GM13976 (cell line): Measurements from ENCODE around the gene LAMC2.
A peak's percentile ranks its signal among the peaks of the same experiment; 100 is the strongest.

Experiments used
- DNase-seq: peaks from one replicate; pipeline ENCODE4 v3.0.0; 2012; ENCODE audit warnings: low spot score
- in situ Hi-C: fragments of 300-500 bp; cut with MboI; formaldehyde crosslinking; loops from one replicate; pipeline ENCODE4 v1.12.0; 2022; ENCODE audit warnings: low sequenced_read_pairs, mixed read lengths, inconsistent platforms; ENCODE audit not compliant: unreplicated experiment
- TF ChIP-seq, protein P1 (sequence below): IDR thresholded peaks from 2 replicates; pipeline ENCODE4 v1.5.1; 2012; ENCODE audit warnings: borderline replicate concordance, mild to moderate bottlenecking; ENCODE audit not compliant: insufficient read depth; ENCODE audit errors: extremely low read depth, missing control alignments, control extremely low read depth

Gene LAMC2

DNA sequence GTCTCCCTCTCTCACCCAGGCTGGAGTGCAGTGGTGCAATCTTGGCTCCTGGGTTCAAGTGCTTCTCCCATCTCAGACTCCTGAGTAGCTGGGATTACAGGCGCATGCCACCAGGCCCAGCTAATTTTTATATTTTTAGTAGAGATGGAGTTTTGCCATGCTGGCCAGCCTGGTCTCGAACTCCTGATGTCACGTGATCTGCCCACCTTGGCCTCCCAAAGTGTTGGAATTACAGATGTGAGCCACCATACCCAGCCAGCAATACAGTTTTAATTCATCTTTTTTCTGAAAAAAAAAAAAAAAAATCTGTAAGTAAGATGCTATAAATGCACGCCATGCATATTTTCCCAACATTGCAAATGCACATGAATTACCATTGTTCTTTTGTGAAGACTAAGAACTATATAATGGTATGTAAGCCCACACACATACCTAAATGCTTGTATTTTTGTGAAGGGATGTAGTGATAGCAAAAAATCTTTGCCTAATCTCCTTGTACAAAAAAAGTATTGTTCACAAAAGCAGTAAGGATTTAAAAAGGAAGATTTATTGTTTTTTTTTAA lies 8.0 kb downstream of the LAMC2 start:
- TF ChIP-seq, protein P1, sequence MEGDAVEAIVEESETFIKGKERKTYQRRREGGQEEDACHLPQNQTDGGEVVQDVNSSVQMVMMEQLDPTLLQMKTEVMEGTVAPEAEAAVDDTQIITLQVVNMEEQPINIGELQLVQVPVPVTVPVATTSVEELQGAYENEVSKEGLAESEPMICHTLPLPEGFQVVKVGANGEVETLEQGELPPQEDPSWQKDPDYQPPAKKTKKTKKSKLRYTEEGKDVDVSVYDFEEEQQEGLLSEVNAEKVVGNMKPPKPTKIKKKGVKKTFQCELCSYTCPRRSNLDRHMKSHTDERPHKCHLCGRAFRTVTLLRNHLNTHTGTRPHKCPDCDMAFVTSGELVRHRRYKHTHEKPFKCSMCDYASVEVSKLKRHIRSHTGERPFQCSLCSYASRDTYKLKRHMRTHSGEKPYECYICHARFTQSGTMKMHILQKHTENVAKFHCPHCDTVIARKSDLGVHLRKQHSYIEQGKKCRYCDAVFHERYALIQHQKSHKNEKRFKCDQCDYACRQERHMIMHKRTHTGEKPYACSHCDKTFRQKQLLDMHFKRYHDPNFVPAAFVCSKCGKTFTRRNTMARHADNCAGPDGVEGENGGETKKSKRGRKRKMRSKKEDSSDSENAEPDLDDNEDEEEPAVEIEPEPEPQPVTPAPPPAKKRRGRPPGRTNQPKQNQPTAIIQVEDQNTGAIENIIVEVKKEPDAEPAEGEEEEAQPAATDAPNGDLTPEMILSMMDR = no peak
- in situ Hi-C loops = no loop called here
- no peak for DNase-seq

DNA sequence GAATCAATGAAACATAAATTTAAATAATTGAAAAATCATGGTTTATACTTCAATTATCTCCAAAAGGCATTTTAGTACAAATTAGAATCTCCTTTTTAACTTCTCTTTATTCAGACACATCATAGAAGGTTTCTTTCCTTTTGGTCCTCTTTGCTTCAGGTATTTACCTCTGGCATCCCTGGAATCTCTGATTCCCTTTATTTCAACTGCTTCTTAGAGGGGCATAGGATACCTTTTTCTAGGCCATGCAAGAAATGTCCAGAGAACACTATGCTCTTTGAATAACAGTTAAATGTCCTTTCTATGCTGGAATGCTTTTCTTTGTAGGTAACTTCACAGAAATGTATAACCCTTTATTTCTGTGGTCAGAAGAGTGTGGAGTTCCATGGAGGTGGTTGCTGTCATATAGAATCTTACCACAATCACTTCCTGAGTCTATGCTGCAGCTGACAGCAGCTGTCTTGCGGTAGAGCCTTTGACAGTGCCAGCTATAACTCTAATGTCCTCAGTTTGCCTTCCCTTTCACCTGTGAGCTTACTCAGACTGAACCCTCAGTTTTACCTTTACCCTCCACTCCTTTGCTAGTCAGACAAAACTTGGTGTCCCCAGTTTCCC lies 8.6 kb downstream of the LAMC2 start:
- TF ChIP-seq, protein P1 = no peak
- in situ Hi-C loops = no loop called here
- DNase-seq = peak; percentile 47

DNA sequence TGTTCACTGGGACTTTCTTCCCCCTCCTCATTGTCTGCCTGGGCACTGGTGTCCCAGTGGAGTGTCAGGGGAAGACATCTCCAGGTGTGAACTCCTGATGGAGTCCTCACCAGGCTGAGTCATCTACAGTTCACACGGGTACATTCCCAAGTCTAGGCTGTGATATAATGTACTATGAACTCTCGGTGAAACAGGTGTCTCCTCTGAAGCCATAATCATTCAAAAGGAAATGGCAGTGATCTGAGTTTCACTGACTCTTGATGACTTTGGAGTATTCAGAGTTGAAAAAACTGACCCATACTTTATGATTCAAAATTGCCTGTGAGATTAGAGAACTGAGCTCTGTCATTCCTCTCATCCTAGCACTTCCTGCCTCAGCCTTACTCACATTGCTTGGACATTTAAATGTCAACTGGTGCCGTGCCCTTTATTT lies 9.1 kb downstream of the LAMC2 start:
- no peak for DNase-seq
- TF ChIP-seq, protein P1 = no peak
- in situ Hi-C loops = no loop called here

DNA sequence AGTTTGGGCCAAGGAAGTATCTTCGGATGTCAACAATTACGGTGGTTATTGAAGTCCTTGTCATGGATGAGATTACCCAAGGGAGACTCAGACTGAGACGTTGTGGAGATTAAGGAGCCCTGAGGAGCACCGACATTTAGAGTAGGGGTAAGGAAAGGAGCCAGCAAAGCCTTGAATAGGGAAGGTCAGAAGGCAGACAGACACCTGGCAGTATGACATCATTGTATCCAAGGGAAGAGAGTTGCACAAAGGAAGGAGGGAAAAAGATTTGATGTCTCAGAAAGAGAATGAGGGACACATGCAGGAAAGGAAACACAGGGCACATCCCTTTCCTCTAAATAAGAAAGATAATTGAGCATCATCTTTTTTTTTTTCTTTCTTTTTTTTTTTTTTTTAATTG lies 11.7 kb downstream of the LAMC2 start:
- TF ChIP-seq, protein P1 = no peak
- in situ Hi-C loops = no loop called here
- no peak for DNase-seq

DNA sequence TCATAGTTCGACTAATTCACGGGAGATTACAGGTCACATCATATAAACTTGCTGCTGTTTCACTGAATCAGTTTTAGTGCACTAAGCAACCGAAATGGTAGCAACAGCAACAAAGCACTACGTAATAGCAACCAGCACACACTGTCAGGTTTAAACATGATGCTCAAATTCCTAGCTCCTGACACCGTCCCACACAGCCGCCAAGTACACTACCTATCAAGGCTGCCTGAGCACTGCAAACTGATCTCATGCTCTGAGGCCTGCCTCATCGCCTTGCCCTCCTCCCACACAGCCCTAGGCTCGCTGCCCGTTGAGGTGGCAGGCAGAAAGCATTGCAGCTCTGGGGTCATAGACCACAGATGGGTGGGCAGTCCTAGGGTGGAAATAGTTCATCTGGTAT lies 12.4 kb downstream of the LAMC2 start:
- no peak for DNase-seq
- in situ Hi-C loops = no loop called here
- TF ChIP-seq, protein P1 = no peak

DNA sequence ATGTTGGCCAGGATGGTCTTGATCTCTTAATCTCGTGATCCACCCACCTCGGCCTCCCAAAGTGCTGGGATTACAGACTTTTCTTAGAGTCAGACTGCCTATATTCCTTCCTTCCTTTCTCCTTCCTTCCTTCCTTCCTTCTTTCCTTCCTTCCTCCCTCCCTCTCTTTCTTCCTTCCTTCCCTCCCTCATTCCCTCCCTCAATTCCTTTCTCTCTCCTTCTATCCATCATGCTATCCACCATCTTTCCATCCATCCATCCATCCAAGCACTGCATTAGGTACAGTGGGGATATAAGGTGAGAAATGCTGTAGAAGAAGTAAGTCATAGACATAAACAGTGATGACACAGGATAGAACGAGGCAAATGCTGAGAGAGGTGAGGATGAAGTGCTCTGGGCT lies 13.2 kb downstream of the LAMC2 start:
- in situ Hi-C loops = no loop called here
- TF ChIP-seq, protein P1 = no peak

DNA sequence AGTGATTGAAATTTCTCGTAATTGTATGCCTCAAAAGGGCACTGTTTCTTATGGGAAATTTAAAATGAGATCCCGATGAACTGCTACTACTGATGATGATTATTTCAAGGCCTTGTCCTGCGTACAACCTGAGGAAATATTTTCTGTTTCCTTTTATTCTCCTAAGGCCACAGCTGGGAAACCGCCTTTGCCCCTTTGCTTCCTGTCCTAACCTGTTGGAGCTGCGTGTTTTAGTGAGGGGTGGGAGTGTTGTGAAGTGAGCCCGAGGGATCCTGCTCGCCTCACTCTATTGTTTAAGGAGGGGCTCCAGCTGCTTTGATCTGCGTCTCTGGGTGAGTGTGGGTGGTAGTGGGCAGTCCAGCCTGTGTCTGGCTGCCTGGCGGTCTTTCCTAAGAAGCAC lies 14.4 kb downstream of the LAMC2 start:
- DNase-seq = no peak
- TF ChIP-seq, protein P1 = no peak
- in situ Hi-C loops = no loop called here

More for the DNA sequence above, 13.2 kb downstream of the LAMC2 start:
- no peak for DNase-seq
